H1 (cell line): ENCODE data around the gene SH2D1A. TPM values are rescaled to one million over a fixed set of nuclear protein-coding genes. Genes with fewer than 3 reads are reported as not detected.

Experiments
- CTCF ChIA-PET: fragments of 300-600 bp; sonication (Branson Sonifier 250); formaldehyde crosslinking; loops from one replicate; lab custom pipeline; 2021; ENCODE audit not compliant: partially characterized antibody; lab: Charles Lee
- POLR2A ChIA-PET: fragments of 300-600 bp; sonication (Branson Sonifier 250); formaldehyde crosslinking; loops from one replicate; lab custom pipeline; 2021; ENCODE audit warnings: inconsistent platforms; ENCODE audit not compliant: partially characterized antibody; lab: Charles Lee
- DNase-seq, 2 experiments: peaks; one replicate each; pipeline versions ENCODE4 v3.0.0 to v3.0.0-alpha.2; 2010 to 2022; ENCODE audit warnings: low spot score in 2 of 2, low read depth in 1 of 2, mixed read lengths in 1 of 2
- FAIRE-seq: peaks from 2 replicates; lab custom pipeline; 2011; peaks lifted over from hg19 to GRCh38; lab: Jason Lieb, UNC
- H2AFZ ChIP-seq: 2 replicates; pipeline ENCODE4 v1.8.1; 2012; ENCODE audit warnings: low read length, inconsistent platforms
- H2AK5ac ChIP-seq: 2 replicates; pipeline ENCODE4 v1.6.1; 2013; ENCODE audit warnings: low read depth, low read length
- H2BK120ac ChIP-seq: replicated peaks from 2 replicates; pipeline ENCODE3; 2013; ENCODE audit warnings: low read depth, low read length, inconsistent platforms
- H2BK12ac ChIP-seq: 2 replicates; pipeline ENCODE4 v1.6.1; 2013; ENCODE audit warnings: low read depth, low read length
- H2BK15ac ChIP-seq: 2 replicates; pipeline ENCODE4 v1.6.1; 2013; ENCODE audit warnings: low read length
- H2BK20ac ChIP-seq: 2 replicates; pipeline ENCODE4 v1.6.1; 2013; ENCODE audit warnings: low read length
- H2BK5ac ChIP-seq: 2 replicates; pipeline ENCODE4 v1.6.1; 2013; ENCODE audit warnings: low read depth, low read length
- H3K14ac ChIP-seq: 2 replicates; pipeline ENCODE4 v1.6.1; 2013; ENCODE audit warnings: inconsistent platforms; ENCODE audit not compliant: insufficient read length
- H3K18ac ChIP-seq: 2 replicates; pipeline ENCODE4 v1.6.1; 2013; ENCODE audit warnings: low read length; ENCODE audit errors: extremely low read depth
- H3K23ac ChIP-seq: 2 replicates; pipeline ENCODE4 v1.6.1; 2013; ENCODE audit warnings: inconsistent platforms; ENCODE audit not compliant: insufficient read length
- H3K23me2 ChIP-seq: 2 replicates; pipeline ENCODE4 v1.6.1; 2013; ENCODE audit warnings: low read depth, low read length
- H3K27ac ChIP-seq: 2 replicates; pipeline ENCODE4 v1.6.1; 2011; ENCODE audit warnings: low read depth, low read length, inconsistent platforms
- H3K27me3 ChIP-seq, 4 experiments: replicated peaks in 1 of 4; 1 replicate in 1 of 4; 2 replicates in 3 of 4; pipeline versions ENCODE4 v1.6.1 to v1.8.1; 2011 to 2013; ENCODE audit warnings: low read length in 3 of 4, mild to moderate bottlenecking in 3 of 4, inconsistent platforms in 2 of 4, mixed read lengths in 2 of 4, moderate library complexity in 1 of 4; ENCODE audit not compliant: control insufficient read depth in 3 of 4, insufficient read depth in 3 of 4; ENCODE audit errors: extremely low read depth in 1 of 4
- H3K36me3 ChIP-seq, 4 experiments: 2 replicates each; pipeline versions ENCODE4 v1.6.1 to v1.8.1; 2011 to 2013; ENCODE audit warnings: mild to moderate bottlenecking in 4 of 4, low read length in 3 of 4, moderate library complexity in 2 of 4, control low read depth in 1 of 4, inconsistent platforms in 1 of 4; ENCODE audit not compliant: insufficient read depth in 4 of 4, control insufficient read depth in 2 of 4
- H3K4ac ChIP-seq: replicated peaks from 2 replicates; pipeline ENCODE3; 2013; ENCODE audit warnings: low read length, low read depth, mixed read lengths, inconsistent platforms; ENCODE audit not compliant: insufficient read length
- H3K4me1 ChIP-seq, 4 experiments: replicated peaks in 1 of 4; 1 replicate in 1 of 4; 2 replicates in 3 of 4; pipeline versions ENCODE4 v1.6.1 to v1.8.1; 2011 to 2013; ENCODE audit warnings: low read length in 3 of 4, inconsistent platforms in 2 of 4, mixed read lengths in 1 of 4; ENCODE audit not compliant: insufficient read depth in 4 of 4, control insufficient read depth in 3 of 4
- H3K4me2 ChIP-seq, 2 experiments: 2 replicates each; pipeline versions ENCODE4 v1.6.1 to v1.8.1; 2011 to 2013; ENCODE audit warnings: low read depth in 2 of 2, low read length in 2 of 2, control low read depth in 1 of 2, inconsistent platforms in 1 of 2, mild to moderate bottlenecking in 1 of 2; ENCODE audit not compliant: insufficient read depth in 1 of 2
- H3K4me3 ChIP-seq, 4 experiments: fragments of 200-600, 300-600 bp in 1 of 4; sonication (generic), shearing (Covaris generic), sonication (Bioruptor Twin) in 1 of 4; 2 replicates each; pipeline versions ENCODE4 v1.5.1 to v1.8.1; 2011 to 2016; ENCODE audit warnings: low read length in 4 of 4, low read depth in 3 of 4, control low read depth in 2 of 4, inconsistent platforms in 2 of 4, mild to moderate bottlenecking in 2 of 4, mixed read lengths in 1 of 4, moderate library complexity in 1 of 4; ENCODE audit not compliant: insufficient read depth in 2 of 4; ENCODE audit errors: extremely low read depth in 1 of 4
- H3K56ac ChIP-seq: replicated peaks from 2 replicates; pipeline ENCODE3; 2013; ENCODE audit warnings: low read depth, mild to moderate bottlenecking, mixed read lengths, low read length, inconsistent platforms; ENCODE audit not compliant: insufficient read length
- H3K79me1 ChIP-seq: 2 replicates; pipeline ENCODE4 v1.6.1; 2013; ENCODE audit warnings: low read depth, low read length, control low read depth
- H3K79me2 ChIP-seq, 2 experiments: 2 replicates each; pipeline versions ENCODE4 v1.6.1 to v1.8.1; 2012 to 2013; ENCODE audit warnings: low read length in 2 of 2, mild to moderate bottlenecking in 2 of 2, inconsistent platforms in 1 of 2; ENCODE audit not compliant: insufficient read depth in 2 of 2, control insufficient read depth in 1 of 2
- H3K9ac ChIP-seq, 4 experiments: replicated peaks in 1 of 4; 1 replicate in 1 of 4; 2 replicates in 3 of 4; pipeline versions ENCODE4 v1.6.1 to v1.8.1; 2011 to 2013; ENCODE audit warnings: low read depth in 3 of 4, low read length in 3 of 4, control low read depth in 2 of 4, mild to moderate bottlenecking in 2 of 4, moderate library complexity in 2 of 4, inconsistent platforms in 1 of 4; ENCODE audit errors: extremely low read depth in 1 of 4
- H3K9me3 ChIP-seq, 2 experiments: 2 replicates each; pipeline versions ENCODE4 v1.6.1 to v1.8.1; 2012 to 2013; ENCODE audit warnings: mild to moderate bottlenecking in 2 of 2, moderate library complexity in 2 of 2, control low read depth in 1 of 2, inconsistent platforms in 1 of 2, low read depth in 1 of 2, low read length in 1 of 2, mixed read lengths in 1 of 2; ENCODE audit not compliant: insufficient read depth in 2 of 2
- H4K20me1 ChIP-seq, 2 experiments: replicated peaks in 1 of 2; 2 replicates each; pipeline versions ENCODE3 to v1.8.1; 2011 to 2013; ENCODE audit warnings: inconsistent platforms in 2 of 2, low read length in 2 of 2, mild to moderate bottlenecking in 1 of 2; ENCODE audit not compliant: insufficient read depth in 2 of 2, control insufficient read depth in 1 of 2
- H4K5ac ChIP-seq: 2 replicates; pipeline ENCODE4 v1.6.1; 2013; ENCODE audit warnings: low read length, low read depth, mixed read lengths, inconsistent platforms; ENCODE audit not compliant: insufficient read length
- H4K8ac ChIP-seq: 2 replicates; pipeline ENCODE4 v1.8.0; 2013; ENCODE audit warnings: mild to moderate bottlenecking, moderate library complexity, low read length, inconsistent platforms; ENCODE audit not compliant: insufficient read depth; ENCODE audit errors: extremely low read depth
- H4K91ac ChIP-seq: replicated peaks from 2 replicates; pipeline ENCODE3; 2013; ENCODE audit warnings: low read length, mixed read lengths, inconsistent platforms; ENCODE audit not compliant: insufficient read length
- E2F6 ChIP-seq: IDR thresholded peaks from 2 replicates; pipeline ENCODE4 v1.6.1; 2012; ENCODE audit warnings: inconsistent platforms
- GTF2F1 ChIP-seq: IDR thresholded peaks from 2 replicates; pipeline ENCODE4 v1.6.1; 2012; ENCODE audit warnings: low read depth, low read length, improper control_type of control experiment, borderline replicate concordance
- MAX ChIP-seq: IDR thresholded peaks from 2 replicates; pipeline ENCODE4 v1.6.1; 2012; ENCODE audit warnings: inconsistent platforms
- RAD21 ChIP-seq, 2 experiments: IDR thresholded peaks in 1 of 2; conservative IDR thresholded peaks in 1 of 2; 2 replicates each; pipeline ENCODE4 v1.6.1; 2011; ENCODE audit warnings: low read depth in 2 of 2, low read length in 2 of 2, improper control_type of control experiment in 1 of 2, inconsistent platforms in 1 of 2, mild to moderate bottlenecking in 1 of 2, moderate library complexity in 1 of 2
- RBBP5 ChIP-seq: IDR thresholded peaks from 2 replicates; pipeline ENCODE4 v1.7.1; 2012; ENCODE audit warnings: low read depth, mild to moderate bottlenecking, inconsistent platforms, low read length, moderate library complexity, borderline replicate concordance
- SIN3A ChIP-seq, 2 experiments: IDR thresholded peaks in 1 of 2; conservative IDR thresholded peaks in 1 of 2; 2 replicates each; pipeline ENCODE4 v1.6.1; 2011 to 2012; ENCODE audit warnings: low read length in 2 of 2, improper control_type of control experiment in 1 of 2, low read depth in 1 of 2, mild to moderate bottlenecking in 1 of 2
- SP2 ChIP-seq: IDR thresholded peaks from 2 replicates; pipeline ENCODE4 v1.6.1; 2012; ENCODE audit warnings: mild to moderate bottlenecking, low read length, inconsistent platforms
- WGBS, 2 experiments: shearing (Covaris generic) in 1 of 2; methylation state at CpG; one replicate each; pipeline versions ENCODE4 v1.1.6 to v1.1.7; 2013 to 2015; ENCODE audit warnings: low lambda C conversion rate in 2 of 2, mixed read lengths in 2 of 2, inconsistent platforms in 1 of 2, low coverage in 1 of 2, missing lambda C conversion rate in 1 of 2; ENCODE audit not compliant: insufficient replicate concordance in 2 of 2, insufficient coverage in 1 of 2, insufficient read length in 1 of 2; ENCODE audit errors: extremely low coverage in 1 of 2, missing lambda C conversion rate in 1 of 2; 5-methylcytosine and 5-hydroxymethylcytosine counted together
- polyA plus RNA-seq, 7 experiments: library from polyadenylated mRNA; depleted of rRNA in 3 of 7; stranded (reverse) in 5 of 7; unstranded in 2 of 7; fragments of >200 nt in 5 of 7; fragments of 200-250 nt in 2 of 7; gene quantifications; 1 replicate in 5 of 7; 2 replicates in 1 of 7; 4 replicates in 1 of 7; pipeline versions ENCODE4 v1.2.1 to v1.2.3, GENCODE V29; 2011 to 2013; ENCODE audit warnings: missing spikeins in 2 of 7, mixed read lengths in 2 of 7
- total RNA-seq: library from RNA; stranded (reverse); fragmentation: NEBNext Ultra II Directional; extraction: Animal tissue kit (Norgen Biotek cat#: 25700); gene quantifications from 2 replicates; pipeline ENCODE4 v1.2.1, GENCODE V29; 2021

SH2D1A gene
- total and polyA plus RNA-seq, 2 of the 8 experiments (the other 6 are each of a cell fraction or from before 2014, with no cell fraction given) = not detected

- no peak overlapping the region for H3K4ac ChIP-seq
Observed at GRCh38 chrX:124344246-124344645, 2.1 kb upstream of the SH2D1A start.

More at GRCh38 chrX:124344246-124344645, 2.1 kb upstream of the SH2D1A start:
- H3K79me2 ChIP-seq = no peaks in the 10 kb centered on the region
- H2BK15ac ChIP-seq = no peak overlapping the region
- no peak overlapping the region for H2BK20ac ChIP-seq
- H3K23ac ChIP-seq = no peak overlapping the region
- no peak overlapping the region for H4K91ac ChIP-seq
- no peak overlapping the region for H3K9ac ChIP-seq
- no peak overlapping the region for H2AK5ac ChIP-seq
- WGBS, 2 experiments = 89% methylated on average over 4 of the region's 4 CpGs; no CpG with 5 or more reads in 1 of the 2 experiments
- no peak overlapping the region for H2BK120ac ChIP-seq
- no peak overlapping the region for H3K14ac ChIP-seq
- no peak overlapping the region for H3K4me2 ChIP-seq
- H3K36me3 ChIP-seq = no peaks in the 10 kb centered on the region
- FAIRE-seq = no peak
- CTCF ChIA-PET = no interaction called here
- no peak for TF ChIP-seq GTF2F1
- no peak for TF ChIP-seq RAD21 (IDR thresholded peaks at IDR 0.05 in 1 of 2, conservative IDR thresholded peaks at IDR 0.05 in 1 of 2; ENCODE audit: low read depth in 2 of 2, low read length in 2 of 2)
- TF ChIP-seq SIN3A (conservative IDR thresholded peaks at IDR 0.05 in 1 of 2, IDR thresholded peaks at IDR 0.05 in 1 of 2; ENCODE audit: low read depth in 1 of 2, low read length in 2 of 2) = no peak
- TF ChIP-seq RBBP5 = no peak
- no peak for TF ChIP-seq MAX
- no peak for TF ChIP-seq SP2
- TF ChIP-seq E2F6 = no peak
- no peak overlapping the region for H4K5ac ChIP-seq
- no peak overlapping the region for H2AFZ ChIP-seq
- no peaks in the 10 kb centered on the region for H3K9me3 ChIP-seq
- H4K8ac ChIP-seq = no peak overlapping the region
- H4K20me1 ChIP-seq = no peaks in the 10 kb centered on the region
- H3K4me1 ChIP-seq = no peaks in the 10 kb centered on the region
- H3K79me1 ChIP-seq = no peaks in the 10 kb centered on the region
- H3K18ac ChIP-seq = no peak overlapping the region
- POLR2A ChIA-PET = no interaction called here
- H3K23me2 ChIP-seq = no peaks in the 10 kb centered on the region
- H2BK12ac ChIP-seq = no peak overlapping the region
- no peak overlapping the region for H3K27ac ChIP-seq
- H3K27me3 ChIP-seq = no peaks in the 10 kb centered on the region
- no peak overlapping the region for H3K56ac ChIP-seq
- no peak overlapping the region for H2BK5ac ChIP-seq
- H3K4me3 ChIP-seq = no peak overlapping the region
- no peak for DNase-seq
